Measurements from ENCODE around the gene GALNT14.

DNA sequence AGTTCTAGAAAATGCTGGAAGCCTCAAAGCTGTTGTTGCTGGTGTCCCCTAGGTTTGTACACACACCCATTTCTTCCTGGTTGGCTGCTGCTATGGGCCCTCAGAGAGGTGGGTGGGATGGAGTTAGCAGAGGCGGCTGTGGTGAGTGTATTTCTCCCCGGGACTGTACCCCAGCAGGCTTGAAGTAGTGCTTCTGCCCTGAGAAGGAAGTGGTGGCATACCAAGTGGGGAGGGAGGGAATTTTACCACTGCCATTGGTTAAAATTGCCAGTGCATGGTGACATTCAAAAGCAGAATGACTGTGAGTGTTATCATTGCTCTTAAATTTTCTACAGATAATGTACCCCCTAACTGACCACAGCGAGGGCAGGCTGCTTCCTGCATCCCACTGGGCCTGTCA lies 205.4 kb downstream of the GALNT14 start:
- TF ChIP-seq, protein P1, sequence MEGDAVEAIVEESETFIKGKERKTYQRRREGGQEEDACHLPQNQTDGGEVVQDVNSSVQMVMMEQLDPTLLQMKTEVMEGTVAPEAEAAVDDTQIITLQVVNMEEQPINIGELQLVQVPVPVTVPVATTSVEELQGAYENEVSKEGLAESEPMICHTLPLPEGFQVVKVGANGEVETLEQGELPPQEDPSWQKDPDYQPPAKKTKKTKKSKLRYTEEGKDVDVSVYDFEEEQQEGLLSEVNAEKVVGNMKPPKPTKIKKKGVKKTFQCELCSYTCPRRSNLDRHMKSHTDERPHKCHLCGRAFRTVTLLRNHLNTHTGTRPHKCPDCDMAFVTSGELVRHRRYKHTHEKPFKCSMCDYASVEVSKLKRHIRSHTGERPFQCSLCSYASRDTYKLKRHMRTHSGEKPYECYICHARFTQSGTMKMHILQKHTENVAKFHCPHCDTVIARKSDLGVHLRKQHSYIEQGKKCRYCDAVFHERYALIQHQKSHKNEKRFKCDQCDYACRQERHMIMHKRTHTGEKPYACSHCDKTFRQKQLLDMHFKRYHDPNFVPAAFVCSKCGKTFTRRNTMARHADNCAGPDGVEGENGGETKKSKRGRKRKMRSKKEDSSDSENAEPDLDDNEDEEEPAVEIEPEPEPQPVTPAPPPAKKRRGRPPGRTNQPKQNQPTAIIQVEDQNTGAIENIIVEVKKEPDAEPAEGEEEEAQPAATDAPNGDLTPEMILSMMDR (IDR thresholded peaks at IDR 0.05; ENCODE audit: insufficient read depth, low read depth, low read length): no peak
- no peak for TF ChIP-seq EZH2 (IDR thresholded peaks at IDR 0.05; ENCODE audit: insufficient read depth, low read length)
